HG03571 (cell line): ENCODE measurements around the gene MICAL3.
"Not testable (repeated sequence)": the region's sequence is repeated elsewhere in the genome, so short reads cannot be mapped to it uniquely, and the experiment has no call there.

ENCODE experiments used
- ATAC-seq: cut with Tn5 transposase; IDR thresholded peaks from one replicate; pipeline ENCODE4 v1.9.1; 2021; ENCODE audit not compliant: unreplicated experiment

The MICAL3 gene

DNA sequence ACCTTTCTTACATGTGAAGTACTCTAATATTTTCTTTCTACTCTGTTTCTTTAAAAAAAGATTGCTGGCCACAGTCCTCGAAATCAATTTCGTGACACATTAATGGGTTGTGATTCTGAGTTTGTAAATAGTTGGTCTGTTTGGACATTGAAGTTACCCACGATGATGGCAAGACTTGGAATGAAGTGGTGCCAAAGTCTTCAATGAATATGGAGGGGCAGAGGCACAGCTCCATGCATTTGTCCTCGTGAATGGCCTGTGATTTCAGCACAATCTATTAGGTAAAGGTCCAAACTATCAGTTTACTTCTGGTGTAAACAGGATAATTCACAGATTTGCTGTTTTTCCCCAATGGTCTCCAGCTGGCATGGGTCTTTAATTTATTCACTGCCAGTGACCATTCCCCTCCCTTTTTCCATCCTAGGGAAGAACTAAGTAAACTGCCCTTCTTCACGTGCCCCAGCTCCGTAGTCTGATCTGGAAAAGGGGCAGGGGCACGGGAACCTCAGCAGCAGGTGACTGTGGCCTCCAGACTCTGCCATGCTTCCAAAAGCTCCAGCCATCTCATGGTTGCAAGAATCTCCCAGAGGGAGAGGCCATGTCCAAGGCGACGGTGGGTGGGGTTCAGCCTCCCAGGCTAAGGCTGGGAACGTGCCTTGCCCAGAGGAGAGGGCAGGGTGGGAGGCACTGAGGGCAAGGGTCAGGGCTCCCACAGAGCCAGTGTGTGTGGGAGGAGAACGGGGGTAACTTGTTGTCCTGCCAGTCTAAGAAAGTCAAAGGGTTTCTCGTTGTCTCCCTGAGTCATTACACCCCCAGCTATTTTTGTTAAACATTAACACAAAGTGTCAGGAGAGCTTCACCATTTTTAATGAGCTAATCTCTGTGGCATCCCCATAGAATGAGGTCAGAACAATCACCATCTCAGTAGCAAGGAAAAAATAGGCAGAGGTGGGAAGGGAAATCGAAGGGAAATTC is 36.6 kb upstream of the MICAL3 start:
- ATAC-seq: no peak

DNA sequence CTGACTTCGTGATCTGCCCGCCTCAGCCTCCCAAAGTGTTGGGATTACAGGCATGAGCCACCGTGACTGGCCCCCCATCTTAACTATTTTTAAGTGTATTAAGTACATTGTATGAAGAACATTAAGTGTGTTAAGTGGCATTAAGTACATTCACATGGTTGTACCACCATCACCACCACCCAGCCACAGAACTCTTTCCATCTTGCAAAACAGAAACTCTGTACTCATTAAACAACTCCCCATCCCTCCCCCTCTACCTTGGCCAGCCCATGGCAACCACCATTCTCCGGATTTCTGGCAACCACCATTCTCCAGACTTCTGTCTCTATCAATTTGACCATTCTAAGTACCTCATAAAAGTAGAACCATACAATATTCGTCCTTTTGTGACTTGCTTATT is 35.6 kb upstream of the MICAL3 start:
- no peak for ATAC-seq

DNA sequence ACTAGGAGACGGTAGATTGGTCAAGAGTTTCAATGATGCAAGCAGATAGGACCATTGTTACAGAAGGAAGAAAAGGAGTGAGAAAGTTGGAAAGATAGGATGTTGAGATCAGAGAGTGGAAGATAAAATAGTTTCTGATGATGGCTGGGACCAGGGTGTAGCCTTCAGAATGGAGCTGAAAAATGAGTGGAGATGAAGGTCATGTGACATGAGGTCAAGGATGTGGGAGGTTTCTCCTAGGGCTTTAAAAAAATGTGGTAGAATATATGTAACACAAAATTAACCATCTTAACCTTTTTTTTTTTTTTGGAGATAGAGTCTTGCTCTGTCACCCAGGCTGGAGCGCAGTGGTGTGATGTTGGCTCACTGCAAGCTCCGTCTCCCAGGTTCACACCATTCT is 35.1 kb upstream of the MICAL3 start:
- no peak for ATAC-seq

DNA sequence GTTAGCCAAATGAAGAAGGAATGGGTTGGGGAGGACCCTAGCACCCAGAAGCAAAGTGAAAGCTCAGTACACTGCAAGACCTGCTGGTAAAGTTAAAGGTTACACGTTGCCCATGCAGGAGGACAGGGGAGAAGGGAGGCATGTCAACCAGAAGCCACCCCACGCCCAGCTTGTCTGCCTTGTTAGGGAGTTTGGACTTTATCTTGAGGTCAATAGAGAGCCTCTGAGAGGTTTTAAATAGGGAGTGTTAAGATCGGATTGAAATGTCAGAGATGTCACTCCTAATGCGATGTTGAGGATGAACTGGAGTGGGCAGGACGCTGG is 34.7 kb upstream of the MICAL3 start:
- ATAC-seq: no peak

DNA sequence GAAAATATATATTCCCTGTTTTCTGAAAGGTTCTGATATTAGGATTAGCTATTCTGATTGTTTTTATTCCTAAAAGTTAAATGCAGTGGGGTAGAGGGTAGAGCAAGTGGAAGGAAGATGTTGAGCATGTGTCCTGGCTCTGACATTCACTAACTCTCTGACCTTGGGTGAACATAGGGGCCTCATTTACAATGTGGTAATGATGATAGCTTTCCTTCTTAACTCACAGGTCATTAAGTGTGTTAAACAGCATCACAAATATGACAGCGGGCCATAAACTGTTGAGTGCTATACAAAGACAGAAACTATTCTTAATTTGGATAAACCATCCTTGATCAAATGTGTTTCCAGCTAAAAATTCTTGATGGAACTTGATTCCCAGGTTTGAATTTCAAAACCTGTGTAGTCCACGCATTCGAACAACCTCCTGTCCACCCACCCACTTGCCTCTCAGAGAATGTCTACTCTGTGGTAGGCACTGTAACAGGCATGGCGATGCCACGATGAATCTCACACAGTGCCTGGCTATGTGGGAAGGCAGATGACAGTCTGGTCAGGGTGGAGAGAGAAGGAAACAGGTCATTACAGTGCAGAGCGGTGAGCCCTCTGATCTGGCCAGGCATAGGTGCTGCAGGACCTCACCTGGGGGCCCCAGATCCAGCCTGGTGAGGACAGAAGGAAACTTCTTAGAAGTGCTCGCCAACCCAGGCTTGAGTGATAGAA is 34.2 kb upstream of the MICAL3 start:
- ATAC-seq: no peak

DNA sequence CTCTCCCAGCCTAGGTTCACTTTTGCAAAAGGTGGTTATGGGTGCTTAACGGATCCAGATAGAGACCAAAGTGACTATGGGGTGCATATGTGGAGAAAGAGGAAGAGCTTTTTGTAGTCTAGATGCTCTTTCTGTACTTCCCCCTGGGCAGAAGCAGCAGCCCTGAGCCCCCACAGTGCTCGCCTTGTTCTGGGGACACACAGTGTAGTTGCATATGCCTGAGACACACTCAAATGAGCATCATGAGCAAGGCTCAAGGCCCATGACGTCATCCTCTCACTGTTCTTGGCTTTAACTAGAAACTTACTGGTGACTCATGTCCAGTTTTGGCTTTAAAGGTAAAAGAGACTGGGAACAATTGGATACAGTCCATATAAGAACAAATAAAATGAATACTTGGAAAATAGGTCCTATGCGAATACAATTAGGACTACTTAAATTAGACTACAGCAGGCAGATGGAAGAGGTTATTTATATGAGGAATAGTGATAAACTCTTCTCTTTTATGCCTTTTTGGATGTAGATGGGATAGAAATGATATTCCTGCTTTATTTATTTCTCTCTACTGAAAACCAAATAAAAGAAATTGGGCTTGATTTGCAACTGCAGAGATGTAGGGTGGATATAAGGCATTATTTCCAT is 33.3 kb upstream of the MICAL3 start:
- ATAC-seq: no peak

DNA sequence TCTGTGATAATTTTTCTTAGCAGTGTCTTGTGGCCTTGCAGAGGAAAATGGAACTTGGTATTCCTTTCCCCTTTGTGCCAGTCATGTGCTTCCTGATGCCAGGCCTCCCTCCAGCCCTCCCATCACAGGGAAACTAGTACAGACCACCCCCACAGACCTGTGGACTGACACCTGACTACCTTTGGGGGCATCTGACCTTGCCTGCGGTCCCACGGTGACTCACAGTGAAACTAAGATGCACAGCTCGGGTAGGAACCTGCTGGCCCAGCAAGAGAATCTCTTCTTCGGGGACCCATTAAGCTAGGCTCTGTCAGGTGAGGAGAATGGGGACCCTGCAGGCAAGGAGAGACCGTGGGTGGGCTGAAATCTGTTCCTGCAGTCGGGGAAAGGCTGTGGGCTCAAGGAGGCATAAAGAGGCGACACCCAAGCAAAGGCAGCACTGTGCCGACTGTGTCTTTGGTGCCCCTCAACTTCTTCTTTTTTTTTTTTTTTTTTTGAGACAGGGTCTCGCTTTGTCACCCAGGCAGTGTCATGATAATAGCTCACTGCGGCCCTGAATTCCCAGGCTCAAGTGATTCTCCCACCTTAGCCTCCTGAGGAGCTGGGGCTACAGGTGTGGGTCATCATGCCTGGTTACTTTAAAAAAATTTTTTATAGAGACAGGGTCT is 32.6 kb upstream of the MICAL3 start:
- ATAC-seq: peak; percentile 53

DNA sequence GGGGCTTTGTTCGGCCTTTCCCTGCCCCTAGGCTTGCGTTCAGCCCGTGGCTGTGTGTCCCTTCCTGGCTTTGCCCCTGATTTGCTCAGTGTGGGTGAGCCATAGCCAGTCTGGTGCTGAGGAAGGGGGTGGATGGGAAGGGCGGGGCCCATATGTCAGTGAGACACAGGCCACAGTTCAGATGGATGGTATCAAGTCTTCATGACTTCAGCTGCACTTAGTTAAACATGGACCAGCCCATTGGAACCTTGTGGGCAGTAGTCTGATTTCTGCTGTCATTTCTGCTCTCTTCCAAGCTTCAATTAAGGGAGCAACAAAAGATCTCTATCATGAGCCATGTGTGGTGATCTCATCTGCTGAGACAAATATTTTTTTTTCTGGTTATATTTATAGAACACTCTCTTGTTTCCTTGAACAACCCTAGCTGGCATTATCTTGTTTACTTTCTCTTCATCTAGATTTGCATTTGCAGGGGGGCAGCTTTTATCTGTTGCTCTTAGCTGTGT is 31.9 kb upstream of the MICAL3 start:
- ATAC-seq: no peak

DNA sequence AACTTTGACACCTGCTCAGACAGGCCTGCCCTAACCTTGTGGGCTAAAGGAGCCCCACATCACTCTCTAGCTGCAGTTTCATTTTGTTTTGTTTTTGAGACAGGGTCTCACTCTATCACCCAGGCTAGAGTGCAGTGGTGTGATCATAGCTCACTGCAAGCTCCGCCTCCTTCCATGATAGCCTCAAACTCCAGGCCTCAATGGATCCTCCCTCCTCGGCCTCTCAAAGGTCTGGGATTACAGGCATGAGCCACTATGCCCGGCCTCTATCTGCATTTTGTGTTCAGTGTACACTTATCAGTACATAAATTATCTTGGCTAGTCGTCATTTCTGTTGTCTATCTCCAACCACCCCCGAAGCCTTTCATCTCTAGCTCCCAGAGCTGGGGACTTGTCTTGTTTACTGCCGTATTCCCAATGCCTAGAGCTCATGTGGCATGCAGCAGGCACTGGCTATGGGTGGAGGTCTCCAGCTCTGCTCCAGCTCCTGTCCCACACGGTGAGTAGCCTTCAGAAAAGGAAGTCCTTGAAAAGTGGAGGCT is 31.3 kb upstream of the MICAL3 start:
- ATAC-seq: no peak

DNA sequence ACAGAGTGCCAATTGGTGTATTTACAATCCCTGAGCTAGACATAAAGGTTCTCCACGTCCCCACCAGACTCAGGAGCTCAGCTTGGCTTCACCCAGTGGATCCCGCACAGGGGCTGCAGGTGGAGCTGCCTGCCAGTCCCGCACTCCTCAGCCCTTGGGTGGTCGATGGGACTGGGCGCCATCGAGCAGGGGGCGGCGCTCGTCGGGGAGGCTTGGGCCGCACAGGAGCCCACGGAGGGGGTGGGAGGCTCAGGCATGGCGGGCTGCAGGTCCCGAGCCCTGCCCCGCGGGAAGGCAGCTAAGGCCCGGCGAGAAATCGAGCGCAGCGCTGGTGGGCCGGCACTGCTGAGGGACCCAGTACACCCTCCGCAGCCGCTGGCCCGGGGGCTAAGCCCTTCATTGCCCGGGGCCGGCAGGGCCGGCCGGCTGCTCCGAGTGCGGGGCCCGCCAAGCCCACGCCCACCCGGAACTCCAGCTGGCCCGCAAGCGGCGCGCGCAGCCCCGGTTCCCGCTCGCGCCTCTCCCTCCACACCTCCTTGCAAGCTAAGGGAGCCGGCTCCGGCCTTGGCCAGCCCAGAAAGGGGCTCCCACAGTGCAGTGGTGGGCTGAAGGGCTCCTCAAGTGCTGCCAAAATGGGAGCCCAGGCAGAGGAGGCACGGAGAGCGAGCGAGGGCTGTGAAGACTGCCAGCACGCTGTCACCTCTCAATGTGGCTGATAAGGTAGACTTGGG is 29.0 kb upstream of the MICAL3 start:
- ATAC-seq: not testable (repeated sequence)

DNA sequence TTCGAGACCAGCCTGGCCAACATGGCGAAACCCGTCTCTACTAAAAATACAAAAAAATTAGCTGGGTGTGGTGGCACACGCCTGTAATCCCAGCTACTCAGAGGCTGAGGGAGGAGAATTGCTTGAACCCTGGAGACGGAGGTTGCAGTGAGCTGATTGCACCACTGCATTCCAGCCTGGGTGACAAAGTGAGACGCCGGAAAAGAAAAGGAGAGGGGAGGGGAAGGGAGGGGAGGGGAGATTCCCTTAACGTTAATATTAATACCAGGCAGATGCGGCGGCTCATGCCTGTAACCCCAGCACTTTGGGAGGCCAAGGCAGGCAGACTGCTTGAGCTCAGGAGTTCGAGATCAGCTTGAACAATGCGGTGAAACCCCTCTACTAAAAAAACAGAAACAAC is 26.8 kb upstream of the MICAL3 start:
- ATAC-seq: not testable (repeated sequence)

DNA sequence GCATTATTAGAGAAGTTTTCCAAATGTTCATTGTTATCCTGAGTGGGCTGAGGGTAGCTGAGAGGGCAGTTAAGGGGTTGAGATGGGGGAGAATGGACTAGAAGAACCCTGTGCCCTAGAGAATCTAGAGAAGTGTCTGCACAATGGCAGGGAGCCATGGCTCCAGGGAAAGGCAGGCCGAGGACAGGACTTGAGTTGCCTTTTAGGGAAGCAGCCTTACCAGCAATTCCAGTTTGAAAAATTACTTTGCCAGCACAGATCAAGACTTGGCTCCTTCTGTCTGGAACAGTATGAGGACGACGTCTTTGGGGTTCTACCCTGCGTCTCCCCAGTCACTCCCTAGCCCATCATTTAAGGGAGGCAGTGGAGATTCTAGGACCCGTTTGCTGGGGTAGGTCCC is 25.7 kb upstream of the MICAL3 start:
- ATAC-seq: no peak

DNA sequence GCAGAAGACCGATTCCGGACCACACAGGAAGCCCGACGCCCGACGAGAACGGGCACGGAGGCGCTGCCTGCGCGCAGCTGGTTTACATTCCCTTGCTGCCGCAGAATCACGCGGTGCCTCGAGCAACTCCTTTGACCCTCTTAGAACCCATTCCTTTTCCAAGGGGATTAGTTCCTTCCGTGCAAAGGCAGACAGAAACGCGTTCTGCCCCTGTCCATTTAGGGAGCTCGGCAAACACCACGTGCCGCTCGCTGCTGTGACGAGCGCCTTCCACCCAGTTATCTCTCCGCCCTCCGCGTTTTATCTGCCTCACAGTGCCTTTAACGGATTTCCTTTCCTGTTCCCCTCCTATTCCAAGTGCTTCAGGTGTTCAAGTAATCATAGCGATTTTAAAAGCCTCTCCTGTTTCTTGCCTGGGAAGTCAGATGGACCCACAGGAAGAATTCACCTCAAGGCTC is 24.1 kb upstream of the MICAL3 start:
- no peak for ATAC-seq

DNA sequence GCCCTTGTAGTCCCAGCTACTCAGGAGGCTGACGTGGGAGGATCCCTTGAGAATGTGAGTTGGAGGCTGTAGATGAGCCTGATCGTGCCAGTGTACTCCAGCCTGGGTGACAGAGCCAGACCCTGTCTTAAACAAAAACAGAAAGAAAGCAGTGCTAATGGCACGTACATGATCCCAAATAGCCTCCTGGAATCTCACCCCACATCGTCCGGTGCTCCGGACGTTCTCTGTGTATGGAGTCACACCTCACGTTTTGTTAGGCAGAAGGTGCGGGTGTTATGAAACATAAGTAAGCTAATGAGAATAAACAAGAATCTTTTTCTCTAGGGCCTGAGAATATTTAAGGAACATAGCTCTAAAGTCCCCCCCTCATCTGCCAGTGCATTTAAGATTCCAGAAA is 23.7 kb upstream of the MICAL3 start:
- ATAC-seq: no peak

DNA sequence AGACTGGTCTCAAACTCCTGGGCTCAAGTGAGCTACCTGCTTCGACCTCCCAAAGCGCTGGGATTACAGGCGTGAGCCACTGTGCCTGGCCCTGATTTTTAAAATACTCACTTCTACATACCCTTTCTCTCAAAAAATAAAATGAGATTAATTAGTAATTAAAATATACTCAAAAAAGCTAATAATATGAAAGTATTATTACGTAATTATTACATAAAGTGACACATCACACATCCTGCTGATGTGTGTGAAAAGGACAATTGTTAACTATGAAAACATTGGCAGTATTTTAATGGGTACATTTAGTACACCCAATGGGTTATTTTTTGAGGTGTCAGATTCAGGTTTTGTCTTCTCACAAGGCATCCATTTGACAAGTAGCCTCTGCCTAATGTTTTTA is 21.4 kb upstream of the MICAL3 start:
- ATAC-seq: no peak

DNA sequence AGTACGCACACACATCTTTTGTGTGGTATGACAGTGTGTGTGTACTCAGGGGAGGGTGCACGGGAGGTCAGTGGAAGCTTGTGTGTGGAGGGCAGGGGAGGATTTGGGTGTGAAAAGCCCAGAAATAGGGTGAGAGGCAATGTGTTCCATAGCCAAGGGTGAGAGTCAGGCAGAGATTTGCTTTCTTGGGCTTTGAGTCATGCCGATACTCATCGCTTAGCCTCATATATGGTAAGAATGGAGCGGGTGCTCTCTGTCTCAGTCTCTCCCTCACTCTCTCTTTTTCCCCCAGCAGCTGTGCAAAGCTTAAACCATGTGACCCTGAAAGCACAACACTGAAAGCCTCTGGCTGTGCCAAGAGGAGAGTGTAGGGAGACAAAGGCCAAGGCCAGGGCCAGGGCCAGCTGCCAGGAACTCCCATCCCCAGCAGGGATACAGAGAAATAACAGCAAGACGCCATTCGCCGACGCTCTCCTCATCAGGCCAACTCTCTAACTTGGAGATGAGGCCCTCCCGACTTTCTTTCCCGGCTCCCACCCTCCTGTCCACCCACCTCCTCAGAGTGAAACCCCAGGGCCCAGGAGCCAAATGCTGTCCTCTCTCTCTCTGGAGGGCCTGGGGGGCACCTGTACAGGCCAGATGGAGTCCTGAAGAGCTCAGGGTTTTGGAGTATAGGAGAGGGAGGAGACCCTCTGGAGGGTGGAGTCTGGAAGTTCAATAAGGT is 20.3 kb upstream of the MICAL3 start:
- ATAC-seq: no peak

DNA sequence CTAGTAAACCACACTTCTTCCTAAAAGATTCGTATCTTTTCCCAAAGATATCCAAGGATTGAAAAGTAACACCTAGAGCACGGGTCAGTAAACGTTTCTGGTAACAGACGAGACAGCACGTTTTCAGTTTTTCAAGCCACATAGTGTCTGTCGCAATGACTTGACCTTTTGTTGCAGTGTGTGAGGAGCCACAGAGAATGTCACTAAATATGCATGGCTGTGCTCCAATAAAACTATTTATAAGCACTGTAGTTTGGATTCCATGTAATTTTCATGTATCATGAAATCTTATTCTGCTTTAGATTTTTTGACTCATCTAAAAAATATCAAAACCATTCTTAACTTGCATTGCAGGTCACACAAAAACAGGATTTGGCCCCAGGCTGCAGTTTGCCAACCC is 18.3 kb upstream of the MICAL3 start:
- no peak for ATAC-seq

DNA sequence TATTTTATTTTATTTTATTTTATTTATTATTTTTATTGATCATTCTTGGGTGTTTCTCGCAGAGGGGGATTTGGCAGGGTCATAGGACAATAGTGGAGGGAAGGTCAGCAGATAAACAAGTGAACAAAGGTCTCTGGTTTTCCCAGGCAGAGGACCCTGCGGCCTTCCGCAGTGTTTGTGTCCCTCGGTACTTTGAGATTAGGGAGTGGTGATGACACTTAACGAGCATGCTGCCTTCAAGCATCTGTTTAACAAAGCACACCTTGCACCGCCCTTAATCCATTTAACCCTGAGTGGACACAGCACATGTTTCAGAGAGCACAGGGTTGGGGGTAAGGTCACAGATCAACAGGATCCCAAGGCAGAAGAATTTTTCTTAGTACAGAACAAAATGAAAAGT is 16.5 kb upstream of the MICAL3 start:
- ATAC-seq: not testable (repeated sequence)

DNA sequence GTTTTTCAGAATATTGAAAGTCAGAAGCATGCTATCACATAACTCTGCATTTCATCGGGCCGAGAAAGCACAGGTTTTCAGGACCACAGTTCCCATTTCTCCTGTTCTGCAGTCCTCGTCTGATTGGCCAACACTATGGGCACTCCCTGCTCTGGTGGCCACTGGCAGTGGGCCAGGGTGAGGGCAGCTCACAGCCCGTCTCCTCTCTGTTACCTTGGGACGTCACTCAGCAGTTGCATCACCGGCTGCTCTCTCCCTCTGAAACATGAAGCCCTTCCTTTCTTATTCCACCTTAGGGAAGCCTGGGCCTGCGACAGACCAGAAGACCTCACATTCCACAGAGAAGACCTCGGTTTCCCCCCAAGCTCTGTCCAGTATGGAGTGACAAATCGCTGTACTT is 11.4 kb upstream of the MICAL3 start:
- no peak for ATAC-seq
